GM18511 (cell line): Measurements from ENCODE around the gene CBLC.
"Not testable (repeated sequence)": the region's sequence is repeated elsewhere in the genome, so short reads cannot be mapped to it uniquely, and the experiment has no call there.

ENCODE experiments used
- ATAC-seq: cut with Tn5 transposase; IDR thresholded peaks from one replicate; pipeline ENCODE4 v1.9.1; 2021; ENCODE audit warnings: mild to moderate bottlenecking, moderate library complexity; ENCODE audit not compliant: unreplicated experiment

CBLC gene

GRCh38 chr19:44816301-44816700 is 38.6 kb downstream of the CBLC start:
- ATAC-seq: no peak

DNA sequence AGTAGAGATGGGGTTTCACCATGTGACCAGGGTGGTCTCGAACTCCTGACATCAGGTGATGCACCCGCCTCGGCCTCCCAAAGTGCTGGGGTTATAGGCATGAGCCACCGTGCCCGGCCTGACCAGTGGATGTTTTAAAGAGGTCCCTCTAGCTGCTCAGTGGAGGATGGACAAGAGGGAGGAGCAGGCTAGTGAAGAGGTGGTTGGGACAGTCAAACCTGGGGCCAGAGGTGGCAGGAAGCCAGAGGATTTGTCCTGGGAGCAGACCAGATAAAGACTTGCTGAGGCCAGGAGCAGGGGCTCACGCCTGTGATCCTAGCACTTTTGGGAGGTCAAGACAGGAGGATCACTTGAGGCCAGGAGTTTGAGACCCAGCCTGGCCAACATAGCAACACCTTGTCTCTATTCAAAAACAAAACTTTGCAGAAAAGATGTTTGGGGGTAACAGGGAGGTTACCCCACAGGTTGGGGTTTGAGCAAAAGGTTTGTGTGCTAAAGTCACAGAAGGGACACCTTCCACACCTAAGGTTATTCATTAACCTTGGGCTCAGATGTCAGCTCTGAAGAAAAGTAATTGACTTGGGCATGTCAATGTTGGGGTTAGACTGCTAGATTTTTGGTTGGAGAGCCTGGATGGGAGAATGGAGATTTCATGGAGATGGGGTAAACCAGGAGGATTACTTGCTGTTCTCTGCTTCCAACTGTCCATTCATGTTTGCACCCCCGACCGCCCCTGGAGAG is 40.2 kb downstream of the CBLC start:
- no peak for ATAC-seq

DNA sequence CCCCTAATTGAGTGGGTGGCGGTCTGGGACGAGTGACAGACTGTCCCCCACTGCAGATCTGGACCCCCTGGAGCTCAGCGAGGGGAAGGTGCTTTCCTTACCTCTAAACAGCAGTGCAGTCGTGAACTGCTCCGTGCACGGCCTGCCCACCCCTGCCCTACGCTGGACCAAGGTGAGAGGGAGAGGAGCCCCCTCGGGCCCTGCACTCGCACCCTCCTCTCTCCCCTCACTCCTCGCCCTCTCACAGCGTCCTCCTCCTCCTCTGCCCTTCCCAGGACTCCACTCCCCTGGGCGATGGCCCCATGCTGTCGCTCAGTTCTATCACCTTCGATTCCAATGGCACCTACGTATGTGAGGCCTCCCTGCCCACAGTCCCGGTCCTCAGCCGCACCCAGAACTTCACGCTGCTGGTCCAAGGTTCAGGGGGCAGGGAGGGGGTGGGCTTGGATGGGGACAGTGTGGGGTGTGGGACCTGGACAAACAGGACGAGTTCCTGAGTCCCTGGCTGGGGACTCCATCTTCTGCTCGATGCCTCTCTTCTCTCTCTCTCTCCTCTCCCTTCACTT is 40.9 kb downstream of the CBLC start:
- no peak for ATAC-seq

- ATAC-seq: no peak
Measured at GRCh38 chr19:44819246-44819832, 41.6 kb downstream of the CBLC start.

DNA sequence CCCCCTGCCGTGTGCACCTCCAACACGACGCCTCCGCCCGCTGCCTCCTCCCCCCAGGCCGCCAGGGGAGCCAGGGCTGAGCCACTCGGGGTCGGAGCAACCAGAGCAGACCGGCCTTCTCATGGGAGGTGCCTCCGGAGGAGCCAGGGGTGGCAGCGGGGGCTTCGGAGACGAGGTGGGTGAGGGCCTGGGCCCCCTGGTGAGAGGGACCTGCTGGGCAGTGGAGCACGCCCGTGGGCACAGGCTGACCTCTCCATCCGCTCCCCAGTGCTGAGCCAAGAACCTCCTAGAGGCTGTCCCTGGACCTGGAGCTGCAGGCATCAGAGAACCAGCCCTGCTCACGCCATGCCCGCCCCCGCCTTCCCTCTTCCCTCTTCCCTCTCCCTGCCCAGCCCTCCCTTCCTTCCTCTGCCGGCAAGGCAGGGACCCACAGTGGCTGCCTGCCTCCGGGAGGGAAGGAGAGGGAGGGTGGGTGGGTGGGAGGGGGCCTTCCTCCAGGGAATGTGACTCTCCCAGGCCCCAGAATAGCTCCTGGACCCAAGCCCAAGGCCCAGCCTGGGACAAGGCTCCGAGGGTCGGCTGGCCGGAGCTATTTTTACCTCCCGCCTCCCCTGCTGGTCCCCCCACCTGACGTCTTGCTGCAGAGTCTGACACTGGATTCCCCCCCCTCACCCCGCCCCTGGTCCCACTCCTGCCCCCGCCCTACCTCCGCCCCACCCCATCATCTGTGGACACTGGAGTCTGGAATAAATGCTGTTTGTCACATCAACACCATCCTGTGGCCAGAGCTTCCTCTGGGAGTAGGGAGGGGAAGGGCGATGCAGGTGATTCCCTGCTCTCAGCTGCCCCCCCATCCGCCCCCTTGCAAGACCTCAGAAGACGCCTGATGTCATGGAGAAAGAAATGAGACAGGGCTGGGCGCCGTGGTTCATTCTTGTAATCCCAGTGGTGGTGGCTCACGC is 43.2 kb downstream of the CBLC start:
- ATAC-seq: no peak

- no peak for ATAC-seq
Measured at GRCh38 chr19:44822177-44822576, 44.5 kb downstream of the CBLC start.

DNA sequence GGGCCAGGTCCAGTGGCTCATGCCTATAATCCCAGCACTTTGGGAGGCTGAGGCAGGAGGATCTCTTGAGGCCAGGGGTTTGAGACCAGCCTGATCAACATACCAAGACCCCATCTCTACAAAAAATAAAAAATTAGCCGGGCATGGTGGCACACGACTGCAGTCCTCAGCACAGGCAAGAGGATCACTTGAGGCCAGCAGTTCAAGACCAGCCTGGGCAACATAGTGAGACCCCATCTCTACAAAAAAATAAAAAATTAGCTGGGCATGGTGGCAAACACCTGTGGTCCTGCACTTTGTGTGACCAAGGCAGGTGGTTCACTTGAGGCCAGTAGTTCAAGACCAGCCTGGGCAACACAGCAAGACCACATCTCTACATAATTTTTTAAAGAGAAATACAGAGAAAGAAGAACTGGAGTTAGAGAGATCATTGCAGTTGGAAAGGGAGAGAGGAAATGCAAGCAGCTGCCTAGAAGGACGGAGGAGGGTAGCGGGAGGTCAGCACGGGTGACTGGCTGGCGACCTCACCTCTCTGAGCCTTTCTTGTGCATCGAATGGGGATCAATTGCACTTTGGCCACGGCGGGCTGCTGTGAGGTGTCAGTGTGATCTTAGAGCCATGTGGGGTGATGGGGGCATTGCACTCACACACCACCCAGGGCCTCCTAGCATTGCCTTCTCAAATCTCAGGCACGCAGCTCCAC is 45.1 kb downstream of the CBLC start:
- no peak for ATAC-seq

DNA sequence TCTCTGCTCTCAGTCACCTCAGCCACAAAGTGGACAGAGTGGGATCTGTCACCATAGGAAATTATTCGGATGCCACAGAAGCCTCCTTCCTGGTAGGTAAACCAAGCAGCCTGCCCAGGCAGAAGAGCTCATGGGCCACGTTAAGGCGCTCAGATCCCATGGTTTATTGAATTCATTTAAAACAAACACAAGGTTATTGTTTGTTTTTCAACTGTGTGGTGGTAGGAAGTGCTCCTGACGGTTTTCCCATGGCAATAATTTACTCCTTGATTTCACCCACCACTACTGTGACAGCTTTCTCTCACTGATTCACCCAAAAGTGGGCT is 45.6 kb downstream of the CBLC start:
- no peak for ATAC-seq

DNA sequence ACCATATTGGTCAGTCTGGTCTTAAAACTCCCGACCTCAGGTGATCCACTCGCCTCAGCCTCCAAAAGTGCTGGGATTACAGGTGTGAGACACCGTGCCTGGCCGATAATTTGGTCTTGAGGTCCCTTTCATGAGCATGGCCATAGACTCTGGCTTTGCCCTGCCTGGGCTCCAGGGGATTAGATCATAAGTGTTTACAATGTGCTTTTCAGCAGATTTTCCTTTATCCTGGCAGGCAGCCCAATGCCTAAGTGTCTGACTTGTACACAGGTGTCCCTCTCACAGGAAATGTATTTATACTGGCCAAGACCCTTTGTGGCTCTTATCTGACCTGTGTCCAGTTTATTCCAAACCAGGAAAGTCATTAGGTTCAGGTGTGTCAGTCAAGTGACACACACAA is 47.1 kb downstream of the CBLC start:
- no peak for ATAC-seq

DNA sequence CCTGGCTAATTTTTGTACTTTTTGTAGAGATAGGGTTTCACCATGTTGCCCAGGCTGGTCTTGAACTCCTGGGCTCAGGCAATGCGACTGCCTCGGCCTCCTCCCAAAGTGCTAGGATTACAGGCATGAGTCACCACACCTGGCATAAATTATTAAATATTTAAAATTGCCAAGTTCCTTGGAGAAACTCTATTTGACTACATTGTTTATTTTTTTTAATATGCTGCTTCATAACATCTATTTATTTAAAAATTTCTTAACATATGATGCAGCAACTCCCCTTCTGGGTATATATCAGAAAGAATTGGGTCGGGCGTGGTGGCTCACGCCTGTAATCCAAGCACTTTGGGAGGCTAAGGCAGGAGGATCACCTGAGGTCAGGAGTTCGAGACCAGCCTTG is 55.2 kb downstream of the CBLC start:
- not testable (repeated sequence) for ATAC-seq

- not testable (repeated sequence) for ATAC-seq
Measured at GRCh38 chr19:44834399-44834798, 56.7 kb downstream of the CBLC start.

DNA sequence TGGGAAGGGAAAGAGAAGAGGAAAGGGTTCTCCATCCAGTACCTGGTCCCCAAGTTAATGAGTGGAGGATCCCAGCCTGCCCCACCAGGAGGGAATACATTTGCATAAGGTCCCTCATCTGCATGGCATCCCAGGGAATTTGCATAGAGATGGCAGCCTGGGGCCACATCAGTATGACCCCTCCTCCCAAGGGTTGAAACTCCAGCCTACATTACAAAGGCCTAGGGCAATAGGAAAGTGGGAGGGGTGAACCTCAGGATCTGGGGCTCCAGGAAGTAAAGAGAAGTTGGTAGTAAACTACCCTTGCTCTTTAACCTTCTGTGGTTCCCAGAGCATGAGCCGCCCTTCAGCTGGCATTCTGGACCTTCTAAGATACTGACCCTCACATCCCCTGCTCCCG is 61.6 kb downstream of the CBLC start:
- ATAC-seq: no peak

- no peak for ATAC-seq
Measured at GRCh38 chr19:44840811-44841210, 63.1 kb downstream of the CBLC start.

- ATAC-seq: no peak
Measured at GRCh38 chr19:44841231-44841630, 63.5 kb downstream of the CBLC start.

- ATAC-seq: no peak
Measured at GRCh38 chr19:44845286-44845611, 67.6 kb downstream of the CBLC start.

DNA sequence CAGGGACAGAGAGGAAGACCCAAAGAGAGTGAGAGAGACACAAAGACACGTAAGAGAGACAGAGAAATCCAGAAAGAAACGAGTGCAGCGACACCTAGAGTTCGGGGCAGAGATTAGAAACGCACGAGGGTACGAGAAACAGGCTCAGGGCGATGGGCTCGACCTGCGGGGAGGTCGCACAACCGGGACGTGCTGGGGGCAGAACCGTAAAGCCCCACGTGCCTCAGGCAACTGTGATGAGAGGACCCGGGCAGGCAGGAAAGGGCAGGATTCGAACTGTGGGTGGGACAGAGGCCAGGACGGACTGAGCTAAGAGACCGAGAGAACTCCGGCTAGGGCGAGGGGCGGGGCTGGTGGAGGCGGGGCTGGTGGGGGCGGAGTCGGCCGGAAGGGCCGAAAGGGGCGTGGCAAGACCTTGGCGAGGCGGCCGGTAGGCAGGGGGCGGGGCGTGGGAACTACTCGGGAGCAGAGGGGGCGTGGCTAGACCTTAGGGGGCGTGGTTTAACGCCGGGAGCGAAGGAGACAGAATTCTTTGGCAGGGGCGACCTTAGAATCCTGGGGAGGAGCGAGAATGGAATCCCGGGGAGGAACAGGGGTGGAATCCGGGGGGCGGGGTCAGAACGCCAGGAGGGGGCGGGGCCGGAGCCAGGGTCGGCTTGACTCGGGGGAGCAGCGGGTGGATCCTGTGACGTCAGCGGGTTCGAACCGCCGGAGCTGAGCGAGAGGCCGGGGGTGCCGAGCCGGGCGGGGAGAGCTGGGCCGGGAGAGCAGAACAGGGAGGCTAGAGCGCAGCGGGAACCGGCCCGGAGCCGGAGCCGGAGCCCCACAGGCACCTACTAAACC is 68.1 kb downstream of the CBLC start, which contains the start of gene NECTIN2:
Gene NECTIN2 (plus strand): TSS at position 686 of the 843 bp plus-strand sequence. CDS start 229 bp downstream, outside the sequence.
- peak; percentile 48 for ATAC-seq

DNA sequence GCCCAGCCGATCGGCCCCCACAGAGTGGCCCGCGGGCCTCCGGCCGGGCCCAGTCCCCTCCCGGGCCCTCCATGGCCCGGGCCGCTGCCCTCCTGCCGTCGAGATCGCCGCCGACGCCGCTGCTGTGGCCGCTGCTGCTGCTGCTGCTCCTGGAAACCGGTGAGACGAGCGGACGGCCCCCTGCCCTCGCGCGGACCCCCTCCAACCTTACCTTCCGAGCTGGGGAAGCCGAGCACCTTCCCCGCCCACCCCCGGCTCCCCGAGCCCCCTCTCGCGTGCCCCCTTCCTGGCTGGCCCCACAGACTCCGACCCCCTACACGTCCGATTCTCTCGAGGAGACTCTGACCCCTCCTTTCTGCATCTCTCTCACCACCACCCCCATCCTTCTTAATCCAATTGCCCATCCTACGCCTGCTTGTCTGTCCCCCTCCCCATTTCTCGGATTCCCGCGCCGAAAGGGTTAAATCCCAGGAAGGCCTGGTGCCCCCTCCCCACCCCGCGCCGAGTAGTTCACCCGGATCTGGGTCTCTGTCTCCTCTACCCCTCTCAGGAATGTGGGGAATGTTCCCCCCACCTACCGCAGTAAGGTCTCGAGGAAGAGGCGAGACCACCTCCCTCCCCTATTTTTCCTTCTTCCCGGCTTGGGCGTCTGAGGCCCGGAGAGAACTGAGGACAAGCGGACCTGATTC is 68.9 kb downstream of the CBLC start:
- no peak for ATAC-seq

DNA sequence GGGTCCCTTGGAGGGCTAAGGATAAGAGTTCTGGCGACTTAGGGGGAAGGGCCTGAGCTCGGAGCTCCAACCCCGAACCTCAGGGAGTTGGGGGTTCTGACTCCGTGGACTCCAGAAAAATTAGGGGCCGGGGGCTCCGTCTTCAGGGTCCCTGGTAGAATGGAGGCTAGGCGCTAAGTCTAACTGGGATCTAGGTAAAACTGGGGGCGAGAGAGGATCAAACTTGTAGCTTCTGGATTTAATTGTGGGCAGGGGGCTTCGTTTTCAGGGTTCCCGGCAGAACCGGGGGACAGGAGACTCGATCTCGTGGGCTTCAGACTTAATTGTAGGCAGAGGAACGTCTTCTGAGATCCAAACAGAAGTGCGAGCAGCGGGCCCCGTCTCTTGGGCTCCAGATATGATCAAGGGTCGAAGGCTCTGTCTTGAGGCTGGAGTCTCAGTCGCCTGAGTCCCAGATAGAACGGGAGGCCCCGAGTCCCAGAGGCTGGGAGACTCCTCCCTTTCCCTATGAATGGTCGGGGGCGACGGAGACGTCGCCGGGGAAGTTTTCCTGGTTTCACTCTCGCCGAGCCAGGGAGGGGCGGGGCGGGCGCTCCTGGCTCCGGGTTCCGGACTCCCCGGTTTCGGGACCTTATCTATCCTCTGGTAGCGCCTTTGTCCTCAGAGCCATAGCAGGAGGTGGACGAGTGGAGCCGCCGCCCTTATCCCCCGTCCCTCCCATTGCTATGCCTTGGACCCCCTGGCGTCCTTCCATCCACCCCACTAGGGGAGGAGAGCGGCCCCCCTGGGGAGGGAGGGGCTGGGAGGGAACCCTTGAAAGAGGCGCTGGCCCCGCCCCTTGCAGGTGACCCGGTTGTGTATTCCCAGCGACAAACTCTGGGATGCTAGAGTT is 69.7 kb downstream of the CBLC start:
- ATAC-seq: no peak
